Effector memory CD4-positive, alpha-beta T cell (primary cell): ENCODE data around the gene ITIH4.

ENCODE experiments used
- DNase-seq, 3 donors: peaks; one replicate each; pipeline ENCODE4 v3.0.0-alpha.2; 2020
- H3K27ac ChIP-seq: 2 replicates; pipeline ENCODE4 v1.7.0; 2013; ENCODE audit warnings: mild to moderate bottlenecking, low read length, moderate library complexity; ENCODE audit not compliant: insufficient read depth, poor library complexity, severe bottlenecking
- H3K27me3 ChIP-seq: replicated peaks from 2 replicates; pipeline ENCODE4 v1.7.0; 2013; ENCODE audit warnings: mild to moderate bottlenecking, low read length; ENCODE audit not compliant: insufficient read depth, control insufficient read depth, poor library complexity, severe bottlenecking
- H3K36me3 ChIP-seq: 2 replicates; pipeline ENCODE4 v1.7.0; 2013; ENCODE audit warnings: mild to moderate bottlenecking, low read length, moderate library complexity; ENCODE audit not compliant: control insufficient read depth, insufficient read depth
- H3K4me1 ChIP-seq: 2 replicates; pipeline ENCODE4 v1.7.0; 2013; ENCODE audit warnings: low read length, mild to moderate bottlenecking; ENCODE audit not compliant: control insufficient read depth, insufficient read depth, poor library complexity, severe bottlenecking
- H3K4me3 ChIP-seq: 2 replicates; pipeline ENCODE4 v1.7.0; 2013; ENCODE audit warnings: low read length, low read depth, mild to moderate bottlenecking; ENCODE audit not compliant: insufficient read depth, poor library complexity, severe bottlenecking
- H3K9me3 ChIP-seq: 2 replicates; pipeline ENCODE4 v1.7.0; 2013; ENCODE audit warnings: mild to moderate bottlenecking, low read length, moderate library complexity; ENCODE audit not compliant: control insufficient read depth

Gene ITIH4

DNA sequence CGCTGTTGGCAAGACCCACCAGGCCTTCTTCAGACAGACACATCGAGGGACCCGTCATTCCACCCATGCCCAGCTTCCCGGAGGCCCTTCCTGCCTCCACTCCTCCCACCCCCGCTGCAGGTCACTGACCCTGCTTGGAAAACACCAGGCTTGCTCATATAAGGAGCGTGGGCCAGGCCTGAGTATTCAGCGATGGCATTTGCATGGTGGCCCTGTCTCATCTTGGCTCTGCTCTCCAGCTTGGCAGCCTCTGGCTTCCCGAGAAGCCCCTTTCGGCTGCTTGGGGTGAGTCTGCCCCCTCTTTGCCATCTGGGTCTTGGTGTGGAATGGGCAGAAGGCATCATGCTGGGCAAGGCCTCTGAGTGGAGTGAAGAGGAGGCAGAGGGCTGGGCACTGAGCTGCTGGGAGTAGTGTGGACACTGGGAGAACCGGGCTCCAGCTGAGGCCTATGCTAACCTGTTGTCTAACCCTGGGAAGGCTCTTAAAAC is 35.8 kb downstream of the ITIH4 start, which contains the start of gene ITIH3:
Gene ITIH3, plus strand, starts transcription at position 185 of the 488 bp plus-strand sequence. Its CDS starts 8 bp downstream, at position 193.
- Histone ChIP-seq H3K27me3 (no peaks in the 10 kb centered on the region), H3K27ac (no peak within 1 kb of the TSS), H3K4me1 (no peaks in the 10 kb centered on the region), H3K36me3 (no peaks in the 10 kb centered on the region), H3K4me3 (no peak within 1 kb of the TSS), H3K9me3 (no peaks in the 10 kb centered on the region)
- DNase-seq = no peak

DNA sequence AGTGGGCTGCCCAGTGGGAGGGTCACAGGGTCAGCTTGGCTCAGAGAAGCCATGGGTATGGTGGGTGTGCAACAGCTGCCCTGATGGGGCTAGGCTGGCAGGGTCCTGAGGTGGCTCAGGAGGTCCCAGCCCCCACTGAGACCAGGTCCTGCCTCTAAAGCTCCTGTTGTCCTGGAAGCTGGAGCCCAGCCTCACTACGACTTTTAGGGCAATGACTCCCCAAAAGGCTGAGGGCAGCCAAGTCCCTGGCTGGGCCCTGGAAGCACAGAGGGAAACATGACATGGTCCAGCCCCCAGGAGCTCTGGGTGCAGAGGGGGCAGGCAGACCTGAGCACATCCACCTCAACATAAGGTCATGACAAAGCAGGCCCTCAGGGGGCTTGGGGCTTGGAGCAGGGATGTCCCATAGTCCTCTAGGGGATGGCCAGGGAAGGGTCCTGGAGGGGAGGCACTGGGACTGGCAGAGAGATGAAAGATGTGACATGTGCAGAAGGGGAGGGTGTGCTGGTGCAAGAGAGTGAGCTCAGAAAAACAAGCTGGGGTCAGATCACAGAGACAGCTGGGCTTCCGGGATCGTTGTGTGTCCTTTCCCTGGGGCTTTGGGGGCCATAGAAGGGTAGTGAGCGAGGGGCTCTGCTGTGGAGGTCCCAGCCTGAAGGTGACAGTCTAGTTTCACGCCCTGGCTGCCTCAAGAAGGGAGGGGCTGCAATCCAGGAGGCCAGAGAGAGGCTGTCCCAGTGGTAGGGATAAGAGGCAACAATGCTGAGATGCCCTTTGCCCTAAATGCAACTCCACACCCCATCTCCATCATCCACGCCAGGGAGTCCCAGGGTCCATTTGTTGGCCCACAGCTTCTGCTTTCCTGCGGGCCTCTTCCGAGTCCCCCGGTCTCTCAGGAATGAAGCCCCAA is 36.5 kb downstream of the ITIH4 start:
- H3K9me3 ChIP-seq = no peaks in the 10 kb centered on the region
- H3K27ac ChIP-seq = no peak overlapping the region
- no peak for DNase-seq
- H3K4me1 ChIP-seq = no peaks in the 10 kb centered on the region
- no peak overlapping the region for H3K4me3 ChIP-seq
- H3K27me3 ChIP-seq = no peaks in the 10 kb centered on the region
- no peaks in the 10 kb centered on the region for H3K36me3 ChIP-seq

DNA sequence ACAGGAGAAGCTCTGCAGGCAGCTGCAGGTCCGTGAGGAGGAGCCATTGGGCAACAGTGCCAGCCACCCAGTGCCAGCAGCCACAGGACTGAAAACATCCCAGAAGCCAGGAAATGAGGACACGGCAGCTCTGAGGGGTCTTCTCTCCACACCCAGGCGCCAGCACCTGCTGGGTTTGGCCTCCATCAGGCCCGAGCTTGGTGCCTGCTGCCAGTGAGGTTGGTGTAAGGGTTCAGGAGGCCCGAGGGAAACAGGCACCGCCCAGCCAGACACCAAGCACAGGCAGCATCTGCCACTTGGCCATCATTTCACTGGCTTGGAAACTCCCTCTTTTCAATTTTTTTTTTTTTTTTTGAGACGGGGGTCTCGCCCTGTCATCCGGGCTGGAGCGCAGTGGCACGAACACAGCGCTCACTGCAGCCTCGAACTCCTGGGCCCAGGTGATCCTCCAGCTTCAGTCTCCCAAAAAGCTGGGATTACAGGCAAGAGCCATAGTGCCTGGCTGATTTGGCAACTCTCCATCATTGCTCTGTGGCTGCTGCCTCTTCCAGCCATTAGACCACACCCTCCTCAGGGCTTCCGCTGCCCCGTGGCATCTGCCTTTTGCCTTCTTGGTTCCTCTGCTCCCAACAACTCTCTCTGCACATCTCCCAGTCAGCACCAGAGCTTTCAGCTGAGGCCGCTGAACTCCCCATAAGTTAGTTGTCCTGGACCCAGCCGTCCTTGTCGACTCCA is 37.3 kb downstream of the ITIH4 start:
- Histone ChIP-seq H3K4me3 (no peak overlapping the region), H3K36me3 (no peaks in the 10 kb centered on the region), H3K4me1 (no peaks in the 10 kb centered on the region), H3K9me3 (no peaks in the 10 kb centered on the region), H3K27ac (no peak overlapping the region), H3K27me3 (no peaks in the 10 kb centered on the region)
- no peak for DNase-seq

DNA sequence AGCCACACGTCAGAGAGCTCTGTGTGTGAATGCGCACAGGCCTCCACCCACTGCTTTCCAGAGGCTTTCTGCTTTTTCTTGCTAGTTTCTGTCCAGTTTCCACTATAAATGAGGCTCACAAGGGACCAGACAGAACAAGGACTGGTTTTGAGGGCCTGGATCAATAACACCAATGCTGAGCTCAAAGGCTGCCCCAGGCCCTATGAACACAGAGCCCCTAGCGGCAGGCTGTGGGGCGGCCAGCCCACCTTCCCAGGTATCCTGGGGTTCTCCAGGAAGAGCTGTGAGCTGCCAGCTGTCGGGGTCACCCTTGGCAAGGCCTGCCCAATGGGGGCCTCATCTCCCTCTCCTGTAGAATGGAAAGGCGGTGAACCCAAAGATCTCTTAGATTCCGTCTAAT is 38.1 kb downstream of the ITIH4 start:
- no peaks in the 10 kb centered on the region for H3K27me3 ChIP-seq
- DNase-seq = no peak
- no peak overlapping the region for H3K27ac ChIP-seq
- H3K4me1 ChIP-seq = no peaks in the 10 kb centered on the region
- H3K9me3 ChIP-seq = no peaks in the 10 kb centered on the region
- no peak overlapping the region for H3K4me3 ChIP-seq
- no peaks in the 10 kb centered on the region for H3K36me3 ChIP-seq

DNA sequence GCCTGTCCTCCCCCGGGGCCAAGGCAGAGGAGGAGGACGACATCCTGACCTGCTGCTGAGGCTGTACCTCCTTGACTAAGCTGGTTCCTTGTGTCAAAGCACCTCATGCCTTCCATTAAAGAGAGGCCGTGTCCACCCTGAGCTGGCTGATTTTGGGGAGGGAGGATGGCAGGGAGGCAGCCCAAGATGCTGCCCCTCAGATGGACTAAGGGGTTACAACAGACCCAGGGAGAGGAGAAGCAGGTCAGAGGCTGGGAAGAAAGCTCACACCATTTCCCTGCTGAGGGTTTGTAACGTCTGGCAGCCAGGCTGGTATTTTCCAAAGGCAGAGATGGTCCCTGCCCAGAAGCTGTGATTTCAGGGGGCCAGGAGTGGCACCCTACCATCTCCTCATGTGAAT is 38.5 kb downstream of the ITIH4 start:
- Histone ChIP-seq H3K27ac (no peak overlapping the region), H3K4me1 (no peaks in the 10 kb centered on the region), H3K9me3 (no peaks in the 10 kb centered on the region), H3K4me3 (no peak overlapping the region), H3K27me3 (no peaks in the 10 kb centered on the region), H3K36me3 (no peaks in the 10 kb centered on the region)
- no peak for DNase-seq

DNA sequence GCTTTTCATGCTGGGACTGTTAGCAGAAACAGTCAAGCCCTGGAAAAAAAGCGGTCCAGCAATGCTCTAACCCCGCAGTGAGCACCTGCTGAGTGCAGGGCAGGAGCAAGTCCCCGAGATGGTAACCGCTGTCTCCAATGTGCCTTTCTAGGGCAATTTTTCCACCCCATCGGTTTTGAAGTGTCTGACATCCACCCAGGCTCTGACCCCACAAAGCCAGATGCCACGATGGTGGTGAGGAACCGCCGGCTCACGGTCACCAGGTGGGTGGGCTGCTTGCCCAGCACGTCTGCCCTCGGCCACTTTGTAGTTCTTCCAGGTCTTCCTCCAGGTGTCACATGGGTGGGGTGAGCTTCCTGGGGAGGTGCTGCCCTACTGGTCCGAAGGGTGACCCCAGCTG is 39.1 kb downstream of the ITIH4 start:
- DNase-seq = no peak
- H3K4me1 ChIP-seq = no peaks in the 10 kb centered on the region
- H3K9me3 ChIP-seq = no peaks in the 10 kb centered on the region
- no peaks in the 10 kb centered on the region for H3K27me3 ChIP-seq
- H3K36me3 ChIP-seq = no peaks in the 10 kb centered on the region
- no peak overlapping the region for H3K4me3 ChIP-seq
- H3K27ac ChIP-seq = no peak overlapping the region

DNA sequence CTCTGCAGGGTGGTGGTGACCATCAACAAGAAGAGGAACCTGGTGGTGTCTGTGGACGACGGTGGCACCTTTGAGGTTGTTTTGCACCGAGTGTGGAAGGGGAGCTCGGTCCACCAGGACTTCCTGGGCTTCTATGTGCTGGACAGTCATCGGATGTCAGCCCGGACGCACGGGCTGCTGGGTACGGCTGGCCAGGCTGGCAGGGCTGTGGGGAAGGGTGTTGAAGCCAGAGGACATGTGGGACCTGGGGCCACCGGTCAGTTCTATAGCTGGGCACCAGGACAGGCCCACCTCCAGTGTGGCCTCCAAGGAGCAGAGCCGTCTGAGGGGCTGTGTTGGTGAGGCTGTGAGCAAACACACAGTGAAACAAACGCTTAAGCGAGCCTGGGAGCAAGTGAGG is 39.7 kb downstream of the ITIH4 start:
- no peaks in the 10 kb centered on the region for H3K4me1 ChIP-seq
- H3K27me3 ChIP-seq = no peaks in the 10 kb centered on the region
- no peaks in the 10 kb centered on the region for H3K9me3 ChIP-seq
- H3K4me3 ChIP-seq = no peak overlapping the region
- H3K36me3 ChIP-seq = no peaks in the 10 kb centered on the region
- DNase-seq = no peak
- no peak overlapping the region for H3K27ac ChIP-seq

DNA sequence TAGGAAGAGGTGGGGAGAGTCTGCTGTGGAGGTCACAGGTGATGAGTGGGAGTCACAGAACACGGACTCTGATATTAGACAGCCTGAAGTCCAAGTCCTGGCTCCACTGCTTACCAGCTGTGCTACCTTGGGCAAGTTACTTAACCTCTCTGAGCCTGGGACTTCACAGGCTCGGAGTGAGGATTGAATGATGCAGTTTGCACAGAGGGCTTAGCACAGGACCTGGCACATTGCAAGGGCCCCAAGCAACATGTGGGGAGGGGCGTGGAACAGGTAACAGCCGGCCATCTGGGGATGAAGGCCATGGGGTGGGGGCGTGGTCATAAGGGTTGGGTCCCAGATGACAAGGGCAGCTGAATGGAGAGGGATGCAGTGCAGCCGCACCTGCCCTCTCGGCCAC is 40.1 kb downstream of the ITIH4 start:
- Histone ChIP-seq H3K36me3 (no peaks in the 10 kb centered on the region), H3K9me3 (no peaks in the 10 kb centered on the region), H3K4me1 (no peaks in the 10 kb centered on the region), H3K4me3 (no peak overlapping the region), H3K27ac (no peak overlapping the region), H3K27me3 (no peaks in the 10 kb centered on the region)
- DNase-seq = no peak

DNA sequence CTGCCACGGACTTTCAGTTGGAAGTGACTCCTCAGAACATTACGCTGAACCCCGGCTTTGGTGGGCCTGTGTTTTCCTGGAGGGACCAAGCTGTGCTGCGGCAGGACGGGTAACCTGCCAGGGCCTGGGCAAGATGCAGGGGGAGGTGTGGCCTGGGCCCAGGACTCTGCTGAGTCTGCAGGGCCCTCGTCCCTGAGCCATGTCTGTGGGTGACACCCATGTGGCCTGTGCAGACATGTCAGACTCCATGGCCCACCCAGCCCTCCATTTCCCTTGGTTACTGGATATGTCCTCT is 40.8 kb downstream of the ITIH4 start:
- H3K27me3 ChIP-seq = no peaks in the 10 kb centered on the region
- no peak overlapping the region for H3K27ac ChIP-seq
- no peak overlapping the region for H3K4me3 ChIP-seq
- DNase-seq = no peak
- H3K4me1 ChIP-seq = no peaks in the 10 kb centered on the region
- no peaks in the 10 kb centered on the region for H3K9me3 ChIP-seq
- H3K36me3 ChIP-seq = no peaks in the 10 kb centered on the region
